A549 (cell line): ENCODE data around the gene ARFGEF3. TPM values are rescaled to one million over a fixed set of nuclear protein-coding genes. Genes with fewer than 3 reads are reported as not detected.

Source experiments
- ATAC-seq, 2 experiments: fragments of 200-7000 bp in 1 of 2; fragments of >200 bp in 1 of 2; cut with Nextera tagmentation in 1 of 2; cut with Tn5 transposase in 1 of 2; 3 replicates each; pipeline versions ENCODE4 v1.8.0 to v1.9.1; 2018 to 2020; ENCODE audit warnings: mild to moderate bottlenecking in 1 of 2, moderate library complexity in 1 of 2
- CTCF ChIA-PET: fragments of 300-600 bp; sonication (Branson Sonifier 250); formaldehyde crosslinking; extraction: SDS; loops from one replicate; lab custom pipeline; 2021; ENCODE audit warnings: antibody characterized with exemption, inconsistent platforms; lab: Yijun Ruan, JAX
- POLR2A ChIA-PET: fragments of 350-600 bp; formaldehyde crosslinking; extraction: SDS; loops from one replicate; lab custom pipeline; 2021; ENCODE audit warnings: antibody characterized with exemption, inconsistent platforms; lab: Yijun Ruan, JAX
- DNase-seq, 2 experiments: peaks; one replicate each; pipeline versions ENCODE4 v3.0.0 to v3.0.0-alpha.2; 2011 to 2016; ENCODE audit warnings: low read depth in 1 of 2, low spot score in 1 of 2
- FAIRE-seq: peaks from 2 replicates; lab custom pipeline; 2011; peaks lifted over from hg19 to GRCh38; lab: Jason Lieb, UNC
- H3K27ac ChIP-seq, 2 experiments: fragments of >200 bp; sonication (Bioruptor Twin); formaldehyde crosslinking; 3 replicates each; pipeline ENCODE4 v1.5.1; 2016 to 2017
- H3K4me1 ChIP-seq: fragments of >200 bp; sonication (Bioruptor Twin); formaldehyde crosslinking; 3 replicates; pipeline ENCODE4 v1.6.1; 2016
- H3K4me2 ChIP-seq: fragments of >200 bp; sonication (Bioruptor Twin); formaldehyde crosslinking; 3 replicates; pipeline ENCODE4 v1.6.1; 2016
- H3K4me3 ChIP-seq: fragments of >200 bp; sonication (Bioruptor Twin); formaldehyde crosslinking; 3 replicates; pipeline ENCODE4 v1.5.1; 2016
- H3K9me3 ChIP-seq: fragments of >200 bp; sonication (Bioruptor Twin); formaldehyde crosslinking; 3 replicates; pipeline ENCODE4 v1.6.1; 2016
- BCL3 ChIP-seq: fragments of >200 bp; sonication (Bioruptor Twin); formaldehyde crosslinking; IDR thresholded peaks from 3 replicates; pipeline ENCODE4 v1.6.1; 2016
- BHLHE40 ChIP-seq: IDR thresholded peaks from 2 replicates; pipeline ENCODE4 v1.6.1; 2012; ENCODE audit warnings: low read depth, low read length, inconsistent platforms
- EHF ChIP-seq: fragments of 250-450 bp; sonication (Bioruptor Pico); IDR thresholded peaks from 2 replicates; pipeline ENCODE4 v1.5.0; 2020; ENCODE audit warnings: mild to moderate bottlenecking
- EHMT2 ChIP-seq: fragments of 200-600 bp; sonication (generic); IDR thresholded peaks from 2 replicates; pipeline ENCODE4 v1.6.1; 2016; ENCODE audit warnings: antibody characterized with exemption, low read depth, mild to moderate bottlenecking, moderate library complexity
- ELK1 ChIP-seq: fragments of 150-350 bp; IDR thresholded peaks from 2 replicates; pipeline ENCODE4 v1.6.1; 2014; ENCODE audit warnings: low read depth, mild to moderate bottlenecking, low read length
- FOXS1 ChIP-seq: fragments of 250-450 bp; sonication (Bioruptor Pico); IDR thresholded peaks from 2 replicates; pipeline ENCODE4 v1.5.0; 2020; ENCODE audit warnings: mild to moderate bottlenecking, moderate library complexity
- HDAC2 ChIP-seq: fragments of 200-600 bp; sonication (generic); IDR thresholded peaks from 2 replicates; pipeline ENCODE4 v1.6.1; 2016
- HMGXB4 ChIP-seq: fragments of 250-450 bp; sonication (Bioruptor Pico); IDR thresholded peaks from 2 replicates; pipeline ENCODE4 v1.5.0; 2021; ENCODE audit warnings: mild to moderate bottlenecking, moderate library complexity, borderline replicate concordance
- HOXB13 ChIP-seq: fragments of 250-450 bp; sonication (Bioruptor Pico); IDR thresholded peaks from 2 replicates; pipeline ENCODE4 v1.5.0; 2020; ENCODE audit warnings: low read depth, mild to moderate bottlenecking, moderate library complexity
- JUNB ChIP-seq: fragments of >200 bp; sonication (Bioruptor Twin); formaldehyde crosslinking; IDR thresholded peaks from 2 replicates; pipeline ENCODE4 v1.6.1; 2016
- KDM1A ChIP-seq: fragments of 200-600 bp; sonication (generic); IDR thresholded peaks from 2 replicates; pipeline ENCODE4 v1.6.1; 2016; ENCODE audit warnings: low read depth, mild to moderate bottlenecking
- NFE2L2 ChIP-seq: fragments of 150-350 bp; conservative IDR thresholded peaks from 2 replicates; pipeline ENCODE4 v1.6.1; 2014; ENCODE audit warnings: low read length
- POLR2AphosphoS2 ChIP-seq: conservative IDR thresholded peaks from 2 replicates; pipeline ENCODE4 v1.6.1; 2012; ENCODE audit warnings: low read length, improper control_type of control experiment, inconsistent platforms
- RAD21 ChIP-seq, 2 experiments: fragments of >200 bp in 1 of 2; sonication (Bioruptor Twin) in 1 of 2; formaldehyde crosslinking in 1 of 2; IDR thresholded peaks in 1 of 2; conservative IDR thresholded peaks in 1 of 2; 2 replicates in 1 of 2; 3 replicates in 1 of 2; pipeline ENCODE4 v1.6.1; 2012 to 2018; ENCODE audit warnings: inconsistent platforms in 1 of 2
- RARB ChIP-seq: fragments of 250-450 bp; sonication (Bioruptor Pico); IDR thresholded peaks from 2 replicates; pipeline ENCODE4 v1.8.0; 2021; ENCODE audit warnings: mild to moderate bottlenecking, moderate library complexity
- RNF2 ChIP-seq: fragments of 200-600 bp; sonication (generic); IDR thresholded peaks from 2 replicates; pipeline ENCODE4 v1.6.1; 2016; ENCODE audit warnings: low read depth, mild to moderate bottlenecking, antibody characterized with exemption, moderate library complexity, borderline replicate concordance
- SMC3 ChIP-seq: fragments of >200 bp; sonication (Bioruptor Twin); formaldehyde crosslinking; IDR thresholded peaks from 3 replicates; pipeline ENCODE4 v1.6.1; 2018; ENCODE audit warnings: inconsistent platforms
- TP53 ChIP-seq: fragments of 250-450 bp; sonication (Bioruptor Pico); IDR thresholded peaks from 2 replicates; pipeline ENCODE4 v1.5.0; 2021; ENCODE audit warnings: mild to moderate bottlenecking, moderate library complexity
- ZSCAN20 ChIP-seq: fragments of 250-450 bp; sonication (Bioruptor Pico); IDR thresholded peaks from 2 replicates; pipeline ENCODE4 v1.8.0; 2022; ENCODE audit warnings: mild to moderate bottlenecking, moderate library complexity
- WGBS: methylation state at CpG from one replicate; pipeline ENCODE4 v1.1.6; 2017; ENCODE audit errors: missing lambda C conversion rate; 5-methylcytosine and 5-hydroxymethylcytosine counted together
- polyA plus RNA-seq, 4 experiments: library from polyadenylated mRNA; depleted of rRNA in 3 of 4; stranded (reverse); fragments of >200 nt; fragmentation: RNase III in 1 of 4; extraction: RNeasy Plus Mini Kit Qiagen cat#74134 plus additional on column Dnase treatment in 1 of 4; gene quantifications; 2 replicates in 3 of 4; 3 replicates in 1 of 4; pipeline ENCODE4 v1.2.3, GENCODE V29; 2011 to 2017

ARFGEF3 gene
- polyA plus RNA-seq, 2 of the 4 experiments (the other 2 are of a cell fraction): 0.15 to 0.83 TPM

- CTCF ChIA-PET: no interaction called here
- H3K4me2 ChIP-seq: no peak overlapping the region
- no peak for FAIRE-seq
These were observed 111.0 kb downstream of the ARFGEF3 start for GRCh38 chr6:138272533-138273315.

GRCh38 chr6:138275976-138276375, 114.2 kb downstream of the ARFGEF3 start:
- FAIRE-seq (no peak), DNase-seq (no peak), ATAC-seq (peak; percentile 64 to 83; a peak in 4 of 6 replicates)
- H3K4me1 ChIP-seq: no peaks in the 10 kb centered on the region
- ChIA-PET CTCF (interaction anchor here (0.6 to 0.9 kb wide), 4 partner anchors 32 to 942 kb away, joined by 3 to 5 read pairs (median 4); no protein-coding TSS in a partner anchor), POLR2A (no interaction called here)
- H3K4me3 ChIP-seq: no peak overlapping the region
- H3K27ac ChIP-seq: no peak overlapping the region
- TF ChIP-seq KDM1A: no peak
- TF ChIP-seq EHMT2: no peak
- no peak for TF ChIP-seq RAD21 (conservative IDR thresholded peaks at IDR 0.05 in 1 of 2, IDR thresholded peaks at IDR 0.05 in 1 of 2)
- no peak for TF ChIP-seq ZSCAN20 (CRISPR knock-in tag)
- no peak for TF ChIP-seq TP53 (CRISPR knock-in tag)
- no peak for TF ChIP-seq HOXB13 (CRISPR knock-in tag)
- TF ChIP-seq BCL3: no peak
- no peak for TF ChIP-seq POLR2AphosphoS2
- no peak for TF ChIP-seq JUNB
- TF ChIP-seq EHF (CRISPR knock-in tag): no peak
- TF ChIP-seq NFE2L2: no peak
- TF ChIP-seq HDAC2: no peak
- TF ChIP-seq RNF2: no peak
- no peak for TF ChIP-seq ELK1
- TF ChIP-seq RARB (CRISPR knock-in tag): no peak
- no peak overlapping the region for H3K4me2 ChIP-seq
- no peaks in the 10 kb centered on the region for H3K9me3 ChIP-seq
- WGBS: 81% methylated on average over 3 of the region's 3 CpGs

More at GRCh38 chr6:138272533-138273315, 111.0 kb downstream of the ARFGEF3 start:
- 64% methylated on average over 8 of the region's 8 CpGs for WGBS
- TF ChIP-seq BHLHE40 (no peak), KDM1A (no peak)
- H3K9me3 ChIP-seq: no peaks in the 10 kb centered on the region
- POLR2A ChIA-PET: no interaction called here
- ATAC-seq (no peak), DNase-seq (no peak)
- no peaks in the 10 kb centered on the region for H3K4me1 ChIP-seq
- H3K27ac ChIP-seq: no peak overlapping the region
- H3K4me3 ChIP-seq: no peak overlapping the region

GRCh38 chr6:138277835-138278234, 116.1 kb downstream of the ARFGEF3 start:
- CTCF ChIA-PET: no interaction called here

GRCh38 chr6:138278326-138278725, 116.6 kb downstream of the ARFGEF3 start:
- no CpG with 5 or more reads among the region's 12 CpGs for WGBS
- POLR2A ChIA-PET: no interaction called here

More at GRCh38 chr6:138277835-138278234, 116.1 kb downstream of the ARFGEF3 start:
- FAIRE-seq (no peak), DNase-seq (no peak), ATAC-seq (no peak)
- 91% methylated on average over 4 of the region's 4 CpGs for WGBS
- Histone ChIP-seq H3K4me1 (no peaks in the 10 kb centered on the region), H3K27ac (no peak overlapping the region), H3K4me2 (no peak overlapping the region), H3K4me3 (no peak overlapping the region), H3K9me3 (no peaks in the 10 kb centered on the region)
- TF ChIP-seq SMC3 (no peak), NFE2L2 (no peak), FOXS1 (CRISPR knock-in tag) (no peak)
- POLR2A ChIA-PET: no interaction called here

More at GRCh38 chr6:138278326-138278725, 116.6 kb downstream of the ARFGEF3 start:
- Histone ChIP-seq H3K27ac (no peak overlapping the region), H3K4me2 (no peak overlapping the region), H3K9me3 (no peaks in the 10 kb centered on the region), H3K4me1 (no peaks in the 10 kb centered on the region), H3K4me3 (no peak overlapping the region)
- TF ChIP-seq RAD21 (conservative IDR thresholded peaks at IDR 0.05 in 1 of 2, IDR thresholded peaks at IDR 0.05 in 1 of 2): 0 out of 5 replicates have a peak, but pooled peaks of 1 of the 2 experiments have one; percentile 20
- TF ChIP-seq HMGXB4: no peak
- DNase-seq: peak; percentile 8 to 28
- CTCF ChIA-PET: interaction anchor here (1.3 kb wide), 1 partner anchor 163 kb away, joined by 4 read pairs; no protein-coding TSS in a partner anchor
- FAIRE-seq: no peak
- peak; percentile 83 to 89 for ATAC-seq
